ENCODE measurements around the gene MGME1. TPM values are rescaled to one million over a fixed set of nuclear protein-coding genes. Genes with fewer than 3 reads are reported as not detected.

Gene MGME1
- total and polyA plus RNA-seq, 2 of the 13 experiments (the other 11 are each of a cell fraction or from before 2014, with no cell fraction given) = 36.7 to 66.6 TPM

GRCh38 chr20:17960927-17961586 lies 7.8 kb upstream of the MGME1 start (continued):
- TF ChIP-seq SRSF4 (IDR thresholded peaks at IDR 0.05; ENCODE audit: low read depth, low read length, poor library complexity, severe bottlenecking) (peak; percentile 73), ZNF720 (CRISPR knock-in tag; IDR thresholded peaks at IDR 0.05) (no peak), THAP11 (CRISPR knock-in tag; IDR thresholded peaks at IDR 0.05) (0 out of 2 replicates have a peak, but pooled peaks have one; percentile 48), CREB1 (IDR thresholded peaks at IDR 0.05) (no peak), CREB1 (CRISPR knock-in tag; IDR thresholded peaks at IDR 0.05) (peak; percentile 62; the same call in 1 of the 2 replicates), ONECUT2 (CRISPR knock-in tag; IDR thresholded peaks at IDR 0.05) (0 out of 2 replicates have a peak, but pooled peaks have one; percentile 42), ZSCAN5A (CRISPR knock-in tag; IDR thresholded peaks at IDR 0.05; ENCODE audit: borderline replicate concordance) (peak; percentile 76; the same call in 1 of the 2 replicates), HNF4A (CRISPR knock-in tag; IDR thresholded peaks at IDR 0.05) (peak; percentile 91), ATF2 (CRISPR knock-in tag; IDR thresholded peaks at IDR 0.05) (peak; percentile 69; the same call in 1 of the 2 replicates), TBX2 (CRISPR knock-in tag; IDR thresholded peaks at IDR 0.05; ENCODE audit: borderline replicate concordance) (peak; percentile 61; the same call in 1 of the 2 replicates), NRL (CRISPR knock-in tag; IDR thresholded peaks at IDR 0.05; ENCODE audit: borderline replicate concordance) (no peak), ZNF264 (CRISPR knock-in tag; IDR thresholded peaks at IDR 0.05) (peak; percentile 96), POLR2A (IDR thresholded peaks at IDR 0.05; ENCODE audit: insufficient read depth in 1 of 2, low read depth in 2 of 2, low read length in 2 of 2) (peak; percentile 43 to 87; a peak in 3 of 4 replicates), KDM1A (CRISPR knock-in tag; IDR thresholded peaks at IDR 0.05) (peak; percentile 53; the same call in 1 of the 2 replicates), ISL2 (CRISPR knock-in tag; IDR thresholded peaks at IDR 0.05) (peak; percentile 88), ZNF124 (CRISPR knock-in tag; IDR thresholded peaks at IDR 0.05) (peak; percentile 41; the same call in 1 of the 2 replicates), IKZF5 (CRISPR knock-in tag; IDR thresholded peaks at IDR 0.05) (peak; percentile 87), ZNF552 (CRISPR knock-in tag; IDR thresholded peaks at IDR 0.05; ENCODE audit: borderline replicate concordance) (no peak), ZBTB7B (CRISPR knock-in tag; IDR thresholded peaks at IDR 0.05) (peak; percentile 85; the same call in 1 of the 2 replicates), CBX1 (IDR thresholded peaks at IDR 0.05; ENCODE audit: low read depth) (peak; percentile 20), HNF4G (IDR thresholded peaks at IDR 0.05; ENCODE audit: borderline replicate concordance, low read depth, low read length) (peak; percentile 91), HNF4G (CRISPR knock-in tag; IDR thresholded peaks at IDR 0.05; ENCODE audit: borderline replicate concordance, low read depth) (peak; percentile 80; the same call in 1 of the 2 replicates), POLR2G (IDR thresholded peaks at IDR 0.05; ENCODE audit: low read depth, low read length) (peak; percentile 79), SOX6 (IDR thresholded peaks at IDR 0.05) (no peak), SOX6 (CRISPR knock-in tag; IDR thresholded peaks at IDR 0.05) (peak; percentile 34), ZNF644 (CRISPR knock-in tag; IDR thresholded peaks at IDR 0.05; ENCODE audit: low read depth) (peak; percentile 80), ZBTB21 (CRISPR knock-in tag; IDR thresholded peaks at IDR 0.05) (0 out of 2 replicates have a peak, but pooled peaks have one; percentile 31), SMAD3 (CRISPR knock-in tag; IDR thresholded peaks at IDR 0.05) (peak; percentile 84; the same call in 1 of the 2 replicates)

Data from HepG2 (cell line).